Heart left ventricle (tissue), 16 donors: ENCODE data around the gene CLSTN2. TPM values are rescaled to one million over a fixed set of nuclear protein-coding genes. Genes with fewer than 3 reads are reported as not detected.

Source experiments
- ATAC-seq, 4 donors: fragments of 200-7000 bp; cut with Tn5 transposase; one replicate each; pipeline ENCODE4 v1.9.1; 2020 to 2022; ENCODE audit warnings: moderate library complexity in 4 of 4, mild to moderate bottlenecking in 3 of 4, moderate number of reproducible peaks in 1 of 4
- DNase-seq, 5 donors: peaks; one replicate each; pipeline ENCODE4 v3.0.0-alpha.2; 2020
- H3K27ac ChIP-seq, 12 donors: fragments of 200-600 bp; sonication (generic) in 4 of 12; one replicate each; pipeline versions ENCODE4 v1.5.0 to v1.8.0; 2016 to 2022; ENCODE audit warnings: mild to moderate bottlenecking in 2 of 12
- H3K27me3 ChIP-seq, 9 donors: fragments of 200-600 bp; sonication (generic) in 2 of 9; one replicate each; pipeline versions ENCODE4 v1.5.1 to v1.8.0; 2016 to 2022; ENCODE audit warnings: mild to moderate bottlenecking in 3 of 9
- H3K36me3 ChIP-seq, 9 donors: fragments of 200-600 bp; sonication (generic) in 2 of 9; one replicate each; pipeline versions ENCODE4 v1.5.0 to v1.8.0; 2018 to 2022; ENCODE audit warnings: mild to moderate bottlenecking in 2 of 9
- H3K4me1 ChIP-seq, 12 donors: fragments of 200-600 bp; sonication (generic) in 4 of 12; one replicate each; pipeline versions ENCODE4 v1.5.0 to v1.8.0; 2016 to 2022; ENCODE audit warnings: mild to moderate bottlenecking in 3 of 12
- H3K4me3 ChIP-seq, 12 donors: fragments of 200-600 bp; sonication (generic) in 4 of 12; one replicate each; pipeline versions ENCODE4 v1.5.0 to v1.8.0; 2017 to 2022; ENCODE audit warnings: mild to moderate bottlenecking in 9 of 12, moderate library complexity in 4 of 12
- H3K9me3 ChIP-seq, 12 donors: fragments of 200-600 bp; sonication (generic) in 4 of 12; one replicate each; pipeline versions ENCODE4 v1.5.0 to v1.8.0; 2016 to 2022; ENCODE audit warnings: mild to moderate bottlenecking in 1 of 12
- POLR2A ChIP-seq, 2 donors: fragments of 450-650 bp; IDR thresholded peaks; one replicate each; pipeline ENCODE4 v1.6.1; 2017; ENCODE audit warnings: antibody characterized with exemption in 2 of 2, mild to moderate bottlenecking in 2 of 2, moderate library complexity in 2 of 2
- WGBS, 4 donors: extraction: QIAGEN DNeasy Blood & Tissue Kit in 2 of 4; methylation state at CpG; one replicate each; pipeline versions ENCODE4 v1.1.5 to v1.1.7; 2013 to 2018; 5-methylcytosine and 5-hydroxymethylcytosine counted together
- intact Hi-C, 10 donors: fragments of 100-400 bp; cut with DNase I; formaldehyde crosslinking; loops; one replicate each; pipeline versions ENCODE4 v1.11.1 to v1.14.2; 2022
- polyA plus RNA-seq, 2 donors: library from polyadenylated mRNA; stranded (reverse); fragments of 200-250 nt; gene quantifications; one replicate each; pipeline ENCODE4 v1.2.3, GENCODE V29; 2013
- total RNA-seq, 9 donors: library from RNA; depleted of rRNA in 2 of 9; stranded (reverse); fragments of >200 nt in 2 of 9; fragmentation: NEBNext Ultra II Directional in 3 of 9; extraction: Animal tissue kit (Norgen Biotek cat#: 25700) in 3 of 9; gene quantifications; one replicate each; pipeline versions ENCODE4 v1.1.0 to v1.2.4, GENCODE V29; 2016 to 2023
- TF ChIP-seq, protein P1 (sequence below), 12 donors: fragments of 200-600 bp; sonication (generic) in 4 of 12; IDR thresholded peaks; one replicate each; pipeline versions ENCODE4 v1.5.0 to v1.8.0; 2018 to 2022; ENCODE audit warnings: antibody characterized with exemption in 12 of 12, mild to moderate bottlenecking in 5 of 12
- donor health status: ischemic (EF 13 %, LVEDD 7.1; RV severe dilation, severe dysfunction).
- donor health status: healthy with polysubstance abuse.
- donor health status: DM: no; HTN: yes; CAD: no.
- donor health status: DM: no; HTN: no; CAD: no.
- donor health status: ischemic (EF 25% LVEDD 6.9; RV normal size, moderate dysfunction).
- donor health status: ischemic (EF 25% LVEDD 5.7; RV mildly dilated, moderate dysfunction).
- donor health status: healthy.
- donor health status: DM: yes; HTN: yes; CAD: no.
- donor health status: ischemic (EF 35%, LVEDD 5.7; RV mildly dilated, moderate dysfunction).
- donor health status: nonischemic (EF 11% LVEDD 7.7; RV severe dilation, severe dysfunction).
- donor health status: DM: yes; HTN: yes; CAD: no.
- donor health status: PGD.
- donor health status: ischemic (EF 29% LVEDD 5.4; RV normal size, mild dysfunction).
- donor health status: nonischemic (EF 23%, LVEDD 6.1; RV moderate dilation, normal function).

The CLSTN2 gene
- total and polyA plus RNA-seq, 11 donors, result 0.69 to 7.6 (median 3.9) TPM

GRCh38 chr3:140557476-140557875 lies 622.5 kb downstream of the CLSTN2 start:
- DNase-seq (no peak), ATAC-seq (no peak)
- TF ChIP-seq POLR2A (IDR thresholded peaks at IDR 0.05), result no peak
- TF ChIP-seq, protein P1, sequence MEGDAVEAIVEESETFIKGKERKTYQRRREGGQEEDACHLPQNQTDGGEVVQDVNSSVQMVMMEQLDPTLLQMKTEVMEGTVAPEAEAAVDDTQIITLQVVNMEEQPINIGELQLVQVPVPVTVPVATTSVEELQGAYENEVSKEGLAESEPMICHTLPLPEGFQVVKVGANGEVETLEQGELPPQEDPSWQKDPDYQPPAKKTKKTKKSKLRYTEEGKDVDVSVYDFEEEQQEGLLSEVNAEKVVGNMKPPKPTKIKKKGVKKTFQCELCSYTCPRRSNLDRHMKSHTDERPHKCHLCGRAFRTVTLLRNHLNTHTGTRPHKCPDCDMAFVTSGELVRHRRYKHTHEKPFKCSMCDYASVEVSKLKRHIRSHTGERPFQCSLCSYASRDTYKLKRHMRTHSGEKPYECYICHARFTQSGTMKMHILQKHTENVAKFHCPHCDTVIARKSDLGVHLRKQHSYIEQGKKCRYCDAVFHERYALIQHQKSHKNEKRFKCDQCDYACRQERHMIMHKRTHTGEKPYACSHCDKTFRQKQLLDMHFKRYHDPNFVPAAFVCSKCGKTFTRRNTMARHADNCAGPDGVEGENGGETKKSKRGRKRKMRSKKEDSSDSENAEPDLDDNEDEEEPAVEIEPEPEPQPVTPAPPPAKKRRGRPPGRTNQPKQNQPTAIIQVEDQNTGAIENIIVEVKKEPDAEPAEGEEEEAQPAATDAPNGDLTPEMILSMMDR (IDR thresholded peaks at IDR 0.05), result no peak
- 71 to 81% (median 75%) methylated on average over 4 of the region's 4 CpGs for WGBS, 4 donors
- Histone ChIP-seq H3K36me3 (no peaks in the 10 kb centered on the region), H3K9me3 (peaks cover 0 to 4% (median 0%) of the 10 kb centered on the region in 12 donors), H3K27me3 (no peaks in the 10 kb centered on the region), H3K4me1 (no peaks in the 10 kb centered on the region), H3K27ac (no peak overlapping the region), H3K4me3 (no peak overlapping the region)
- intact Hi-C loops, result loop anchor here in 2 of 10 donors (10.0 kb wide), 2 partner anchors 177 to 307 kb away; no protein-coding TSS in a partner anchor

DNA sequence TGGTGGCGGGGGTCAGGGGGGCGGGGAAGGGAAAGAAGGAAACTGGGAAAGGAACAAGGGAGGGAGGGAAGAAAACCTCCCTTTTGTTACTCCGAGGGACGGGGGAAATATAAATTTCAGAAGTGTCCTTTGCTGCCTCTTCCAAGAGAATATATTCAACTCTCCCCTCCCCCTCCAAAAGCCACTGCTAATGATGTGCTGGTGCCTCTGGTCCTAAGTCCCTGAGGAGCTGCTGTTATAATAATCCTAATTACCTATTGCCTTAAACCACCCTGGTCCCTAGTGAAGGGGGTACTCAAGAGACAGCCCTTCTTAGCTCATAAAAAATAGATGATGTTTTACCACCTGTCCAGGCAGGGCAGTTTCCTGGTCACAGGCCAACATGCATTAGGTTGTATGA lies 624.6 kb downstream of the CLSTN2 start:
- H3K27ac ChIP-seq, result no peak overlapping the region
- TF ChIP-seq, protein P1 (IDR thresholded peaks at IDR 0.05), result no peak
- no peak for TF ChIP-seq POLR2A (IDR thresholded peaks at IDR 0.05)
- no peak for DNase-seq
- H3K4me3 ChIP-seq, result no peak overlapping the region
- peaks cover 0 to 2% (median 0%) of the 10 kb centered on the region in 12 donors for H3K9me3 ChIP-seq
- WGBS, 4 donors, result 78 to 88% (median 82%) methylated on average over 4 of the region's 4 CpGs
- ATAC-seq, result no peak
- intact Hi-C loops, result loop anchor here in 2 of 10 donors (10.0 kb wide), 2 partner anchors 175 to 305 kb away; no protein-coding TSS in a partner anchor
- H3K36me3 ChIP-seq, result no peaks in the 10 kb centered on the region
- no peaks in the 10 kb centered on the region for H3K27me3 ChIP-seq
- no peaks in the 10 kb centered on the region for H3K4me1 ChIP-seq

DNA sequence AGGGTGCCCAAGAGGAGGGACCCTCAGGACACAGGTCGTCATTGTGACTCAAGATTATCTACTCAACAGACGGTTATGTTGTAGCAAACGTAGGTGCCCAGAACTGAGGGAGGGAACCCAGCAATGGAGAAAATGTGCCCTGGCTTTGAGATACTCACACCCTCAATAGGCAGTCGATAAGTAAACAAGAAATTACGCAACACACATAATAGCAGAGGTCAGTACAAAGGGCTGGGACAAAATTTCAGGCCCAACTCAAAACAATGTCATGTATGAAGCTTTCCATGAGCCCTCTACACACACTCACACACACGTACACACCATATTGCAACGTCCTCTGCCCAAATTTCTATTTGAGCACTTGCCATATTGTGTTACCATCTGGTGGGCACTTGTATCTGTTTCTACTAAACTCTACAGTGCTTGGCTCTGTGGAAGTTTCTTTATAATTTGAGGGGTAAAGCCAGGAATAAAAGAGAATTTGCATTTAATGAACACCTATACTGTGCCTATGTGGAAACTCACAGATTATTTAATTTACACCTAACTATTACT lies 628.3 kb downstream of the CLSTN2 start:
- H3K27me3 ChIP-seq, result no peaks in the 10 kb centered on the region
- ATAC-seq (no peak), DNase-seq (no peak)
- 71 to 85% (median 77%) methylated on average over 6 to 7 of the region's 7 CpGs for WGBS, 4 donors
- H3K27ac ChIP-seq, result no peak overlapping the region
- H3K4me1 ChIP-seq, result no peaks in the 10 kb centered on the region
- H3K36me3 ChIP-seq, result no peaks in the 10 kb centered on the region
- intact Hi-C loops, result no loop called here
- no peaks in the 10 kb centered on the region for H3K9me3 ChIP-seq
- TF ChIP-seq, protein P1 (IDR thresholded peaks at IDR 0.05), result no peak
- TF ChIP-seq POLR2A (IDR thresholded peaks at IDR 0.05), result no peak
- no peak overlapping the region for H3K4me3 ChIP-seq

GRCh38 chr3:140568131-140568530 lies 633.1 kb downstream of the CLSTN2 start:
- Histone ChIP-seq H3K36me3 (no peaks in the 10 kb centered on the region), H3K4me1 (peaks cover 0 to 39% (median 5%) of the 10 kb centered on the region in 12 donors), H3K4me3 (no peak overlapping the region), H3K27me3 (no peaks in the 10 kb centered on the region), H3K9me3 (no peaks in the 10 kb centered on the region), H3K27ac (no peak overlapping the region)
- no peak for ATAC-seq
- no peak for TF ChIP-seq POLR2A (IDR thresholded peaks at IDR 0.05)
- TF ChIP-seq, protein P1 (IDR thresholded peaks at IDR 0.05), result no peak
- 84 to 90% (median 87%) methylated on average over 2 of the region's 2 CpGs for WGBS, 4 donors
- intact Hi-C loops, result no loop called here
- DNase-seq, result no peak
